HG02840 (cell line): ENCODE measurements around the gene PMF1.

Experiments used
- ATAC-seq: cut with Tn5 transposase; IDR thresholded peaks from one replicate; pipeline ENCODE4 v1.9.1; 2021; ENCODE audit warnings: mild to moderate bottlenecking, moderate library complexity, moderate number of reproducible peaks; ENCODE audit not compliant: unreplicated experiment, low FRiP score

The PMF1 gene

DNA sequence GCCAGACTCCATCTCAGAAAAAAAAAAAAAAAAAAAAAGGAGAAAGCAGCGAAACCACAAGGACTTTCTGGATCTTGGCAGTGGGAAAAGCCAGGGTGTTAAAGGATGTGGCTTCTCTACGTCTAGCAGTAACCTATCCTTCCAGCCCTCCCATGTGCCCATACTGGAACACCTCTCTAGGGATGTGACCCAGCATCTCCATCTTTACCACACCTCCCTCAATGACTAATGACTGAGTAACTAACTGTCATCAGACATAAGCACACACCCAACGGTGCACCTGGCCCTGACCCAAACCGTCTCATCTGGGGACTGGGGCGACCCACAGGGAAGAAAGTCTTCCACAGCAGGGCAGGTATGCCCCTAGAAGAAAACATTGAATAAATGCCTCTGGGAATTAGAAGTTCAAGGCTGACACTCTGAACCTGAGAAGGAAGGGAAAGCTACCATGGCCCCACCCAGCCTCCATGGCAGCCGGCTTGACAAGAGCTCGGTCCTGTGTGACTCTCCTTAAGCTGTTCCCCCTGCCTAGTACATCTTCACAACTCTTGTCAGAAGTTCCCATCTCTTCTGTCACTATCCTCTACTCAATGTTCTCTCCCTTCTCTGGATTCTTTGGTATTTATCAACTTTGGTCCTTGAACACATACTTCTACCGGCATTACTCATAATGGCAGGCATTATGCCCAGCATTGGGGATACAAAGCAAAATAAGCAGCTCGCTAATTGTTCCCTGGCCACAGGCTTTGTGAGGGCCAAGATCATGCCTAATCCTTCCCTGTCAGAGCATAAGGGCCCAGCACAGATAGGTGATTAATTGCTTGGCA lies 49.9 kb downstream of the PMF1 start:
- ATAC-seq: no peak

DNA sequence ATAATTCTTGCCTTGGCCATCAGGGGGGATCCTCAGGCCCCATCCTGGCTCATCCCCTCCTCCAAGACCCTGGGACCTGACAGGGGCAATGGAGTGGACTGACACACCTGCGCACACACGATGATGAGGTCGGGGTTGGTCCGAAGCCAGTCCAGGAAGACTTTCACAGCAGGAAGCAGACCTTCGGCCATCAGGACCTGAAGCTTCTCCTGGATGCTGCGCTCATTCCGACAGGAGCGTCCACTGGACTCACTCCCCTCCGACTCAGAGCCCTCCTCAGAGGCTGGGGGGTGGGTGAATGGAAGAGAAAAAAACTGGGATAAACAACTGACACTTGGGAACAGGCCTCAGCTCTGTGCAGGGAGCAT lies 50.5 kb downstream of the PMF1 start:
- no peak for ATAC-seq

DNA sequence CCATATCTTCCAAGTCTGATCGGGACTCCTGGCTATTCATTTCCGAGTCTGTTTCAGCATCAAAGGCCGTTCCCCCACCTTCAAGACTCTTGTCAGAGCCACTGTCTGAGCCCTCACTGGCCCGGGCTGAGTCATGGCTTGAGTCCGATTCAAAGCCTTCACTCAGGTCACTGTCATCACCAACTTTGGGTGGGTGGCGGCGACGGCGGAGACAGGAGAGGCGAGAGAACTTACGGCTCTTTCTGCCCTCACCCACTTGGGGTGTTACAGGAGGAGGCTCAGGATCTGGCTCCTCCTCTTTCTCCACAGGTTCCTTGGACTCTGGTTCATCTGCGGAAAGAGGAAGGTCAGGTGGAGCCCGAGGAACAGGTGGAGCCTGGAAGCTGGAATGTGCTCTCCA lies 53.2 kb downstream of the PMF1 start:
- ATAC-seq: no peak

DNA sequence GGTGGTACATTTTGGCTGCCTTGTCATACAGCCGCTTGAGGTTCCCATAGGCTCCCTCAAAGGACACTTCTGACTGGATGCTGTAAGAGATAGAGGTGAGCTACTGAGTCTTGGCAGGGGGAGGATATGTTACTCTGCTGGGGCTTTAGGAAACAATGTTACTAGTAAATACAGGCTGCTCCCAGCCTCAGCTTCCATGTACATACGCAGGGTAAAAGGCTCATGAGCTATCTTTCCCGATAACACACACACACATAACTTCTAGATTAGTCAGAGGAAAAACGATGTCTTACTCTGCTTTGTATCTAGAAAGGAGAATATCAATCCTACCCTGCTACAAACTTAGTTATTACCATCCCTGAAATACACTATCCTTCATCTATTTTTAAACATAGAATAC lies 55.5 kb downstream of the PMF1 start:
- ATAC-seq: no peak

DNA sequence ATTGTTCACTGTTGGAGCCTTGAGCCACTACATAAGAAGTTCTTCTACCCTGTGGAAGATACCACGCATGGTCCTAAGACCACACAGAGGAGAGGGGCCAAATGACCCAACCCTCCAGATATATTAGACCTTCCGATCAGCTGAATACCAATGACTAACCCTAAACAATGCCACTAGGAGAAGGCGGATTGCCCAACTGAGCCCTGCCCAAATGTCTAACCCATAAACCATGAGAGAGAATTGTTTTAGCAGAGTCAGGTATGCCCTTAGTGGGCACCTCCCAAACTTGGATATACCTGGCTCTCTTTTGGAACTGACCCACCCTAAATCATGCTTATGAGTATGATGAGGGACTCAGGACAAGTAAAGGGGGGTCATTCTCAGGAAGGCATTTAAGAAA lies 57.5 kb downstream of the PMF1 start:
- ATAC-seq: no peak

DNA sequence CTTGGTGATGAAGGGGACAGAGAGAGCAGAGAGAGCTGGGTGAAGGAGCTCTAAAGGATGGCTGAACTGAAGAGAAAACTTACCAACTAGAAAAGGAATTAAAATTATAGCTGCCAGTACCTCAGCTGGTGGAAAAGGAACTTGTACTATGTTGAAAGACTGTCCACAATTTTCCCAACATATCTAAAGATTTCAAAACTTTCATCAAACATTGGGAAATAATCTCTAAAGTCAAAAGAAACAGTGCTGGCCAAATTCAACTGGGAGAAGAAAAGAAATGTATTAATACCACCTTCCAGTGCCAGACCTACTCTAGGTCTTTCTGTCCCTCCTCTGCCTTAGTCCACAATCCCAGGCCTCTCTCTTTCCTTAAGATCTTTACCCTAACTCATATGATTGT lies 63.7 kb downstream of the PMF1 start:
- no peak for ATAC-seq

DNA sequence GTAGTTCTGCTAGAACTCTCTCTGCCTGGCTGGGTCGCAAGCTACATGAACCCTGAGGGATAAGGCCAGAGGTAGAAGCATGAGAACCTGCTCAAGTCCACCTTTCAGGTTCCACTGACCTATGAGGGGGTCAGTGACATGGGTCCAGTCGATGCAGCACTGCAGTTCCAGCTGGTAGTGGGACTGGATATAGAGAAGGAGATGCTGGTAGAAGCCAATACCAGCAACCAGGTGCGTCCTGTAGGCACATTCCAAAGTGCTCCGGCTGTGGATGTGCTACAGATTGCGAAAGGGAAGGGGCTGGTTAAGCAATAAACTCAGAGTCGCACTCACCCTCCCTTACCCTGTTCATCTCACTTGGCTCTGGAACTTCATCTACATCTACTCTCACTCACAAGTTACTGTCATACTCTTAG lies 64.2 kb downstream of the PMF1 start:
- ATAC-seq: no peak

DNA sequence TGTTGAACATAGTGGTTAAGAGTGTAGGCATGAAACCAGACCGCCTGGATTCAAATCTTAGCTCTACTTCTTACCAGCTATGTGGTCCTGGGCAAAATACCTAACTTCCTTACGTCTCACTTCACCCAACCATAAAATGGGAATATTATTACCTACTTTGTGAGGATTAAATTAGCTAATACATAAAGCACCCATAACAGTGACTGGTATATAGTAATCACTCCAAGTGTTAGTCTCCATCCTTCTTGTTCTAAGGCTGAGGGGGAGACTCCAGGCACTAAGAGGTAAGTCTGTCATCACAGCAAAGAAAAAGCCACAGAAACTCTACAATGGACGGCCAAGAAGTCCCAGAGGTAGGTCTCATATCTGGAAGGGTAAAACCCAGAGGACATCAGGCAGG lies 67.0 kb downstream of the PMF1 start:
- ATAC-seq: no peak

DNA sequence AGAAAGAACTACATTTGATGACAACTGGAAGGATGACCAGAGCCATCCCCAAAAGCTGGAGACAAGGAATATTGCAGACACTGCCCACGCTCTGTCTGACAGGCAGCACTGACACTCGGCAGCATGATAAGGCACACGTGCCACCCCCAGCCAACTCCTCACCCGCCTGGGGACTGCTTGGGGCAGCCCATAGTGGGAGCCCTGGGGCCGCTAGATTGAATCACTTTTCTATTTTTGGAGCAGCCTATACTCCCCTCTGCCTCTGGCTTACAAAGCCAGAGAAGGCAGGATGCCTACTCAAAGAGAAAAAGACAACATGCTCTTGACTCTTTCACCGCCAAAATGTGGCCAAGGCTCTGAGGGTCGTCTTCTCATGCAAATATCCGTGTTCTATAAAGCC lies 68.5 kb downstream of the PMF1 start:
- no peak for ATAC-seq

DNA sequence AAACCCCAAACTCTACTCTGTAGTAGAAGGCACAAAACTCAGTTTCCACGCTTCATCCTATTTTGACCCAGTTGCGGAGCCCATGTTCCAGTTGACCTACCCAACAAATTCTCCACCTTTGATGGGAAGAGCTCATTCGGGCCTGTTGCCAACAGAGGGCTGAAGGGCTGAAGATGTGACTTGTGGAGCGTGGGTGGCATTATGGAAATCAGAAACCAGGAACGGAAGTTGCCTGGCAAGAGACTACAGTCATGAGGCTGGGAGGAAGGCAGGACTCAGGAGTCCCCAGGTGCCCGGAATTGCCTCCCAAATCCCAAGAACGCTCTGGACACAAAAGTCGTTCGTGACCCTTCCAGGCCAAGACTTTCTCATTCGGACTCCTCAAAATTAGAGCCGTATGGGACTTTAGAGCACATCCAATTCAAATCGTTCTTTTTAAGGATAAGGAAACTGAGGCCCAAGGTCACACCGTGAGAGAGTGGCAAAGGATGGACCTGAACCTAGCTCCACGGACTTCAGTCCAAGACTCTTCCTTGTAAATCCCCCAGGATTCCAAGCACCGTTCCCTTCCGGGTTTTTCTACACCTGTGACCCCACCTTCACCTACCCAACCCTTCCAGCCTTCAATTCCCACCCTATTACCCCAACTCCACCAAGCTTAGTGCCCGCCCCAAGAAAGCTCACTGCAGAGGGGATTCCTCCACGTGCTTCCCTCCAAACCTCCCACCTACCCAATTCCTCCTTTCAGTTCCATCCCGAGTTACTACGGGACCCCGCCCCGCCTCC lies 69.1 kb downstream of the PMF1 start:
- ATAC-seq: peak; percentile 1

DNA sequence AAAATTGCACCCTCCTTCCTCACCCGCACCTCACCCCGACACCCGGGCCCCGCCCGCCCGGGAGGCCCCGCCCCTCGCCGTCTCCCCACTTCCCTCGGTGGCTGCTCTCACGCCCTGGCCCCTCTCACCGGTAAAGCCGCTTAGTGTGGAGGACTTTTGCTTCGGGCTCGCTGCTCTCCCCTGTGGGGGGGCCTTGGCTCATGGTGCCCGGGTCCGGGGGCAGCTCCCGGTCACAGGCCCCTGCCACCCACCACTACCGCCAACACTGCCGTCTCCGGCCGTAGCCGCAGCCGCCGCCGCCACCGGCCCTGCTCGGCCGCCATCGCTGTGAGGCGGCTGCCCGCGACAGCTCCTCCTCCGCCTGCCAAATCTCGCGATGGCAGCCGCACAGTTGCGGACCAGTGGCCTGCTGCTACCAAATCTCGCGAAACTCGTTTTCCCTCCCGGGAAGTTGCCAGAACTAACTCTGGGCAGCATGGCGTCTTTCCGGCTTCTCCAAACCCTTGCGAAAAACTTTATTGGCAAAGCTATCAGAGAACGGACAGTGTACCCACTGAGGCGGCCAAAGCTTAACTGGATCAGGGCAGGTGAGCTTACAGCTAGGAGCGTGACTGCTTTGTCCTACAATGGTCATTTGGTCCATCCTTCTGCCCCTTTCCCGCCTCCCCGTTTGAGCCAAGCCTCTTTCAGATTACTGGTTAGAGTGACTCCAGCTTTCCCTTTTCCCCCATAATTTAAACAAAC lies 69.8 kb downstream of the PMF1 start, which contains the start of gene SMG5:
SMG5 (minus strand) TSS at position 347 of the 744 bp plus-strand sequence; CDS start at position 202, 145 bp downstream.
- peak; percentile 88 for ATAC-seq

DNA sequence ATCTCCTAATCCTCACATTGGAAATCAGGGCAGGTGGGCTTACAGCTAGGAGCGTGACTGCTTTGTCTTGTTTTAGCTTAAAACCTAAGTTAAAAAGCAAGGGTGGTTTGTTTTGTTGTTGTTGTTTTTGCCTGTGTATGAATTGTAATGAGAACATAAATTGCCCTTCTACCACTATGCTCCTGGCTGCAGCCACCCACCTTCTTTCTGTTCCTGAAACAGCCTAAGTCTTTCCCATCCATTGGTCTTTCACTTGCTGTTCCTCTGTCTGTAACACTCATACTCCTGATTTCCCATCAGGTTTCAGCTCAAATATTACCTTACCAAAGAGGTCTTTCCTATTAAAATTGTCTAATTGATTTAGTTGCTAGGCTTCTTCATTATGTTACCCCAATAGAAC lies 70.7 kb downstream of the PMF1 start:
- ATAC-seq: no peak

DNA sequence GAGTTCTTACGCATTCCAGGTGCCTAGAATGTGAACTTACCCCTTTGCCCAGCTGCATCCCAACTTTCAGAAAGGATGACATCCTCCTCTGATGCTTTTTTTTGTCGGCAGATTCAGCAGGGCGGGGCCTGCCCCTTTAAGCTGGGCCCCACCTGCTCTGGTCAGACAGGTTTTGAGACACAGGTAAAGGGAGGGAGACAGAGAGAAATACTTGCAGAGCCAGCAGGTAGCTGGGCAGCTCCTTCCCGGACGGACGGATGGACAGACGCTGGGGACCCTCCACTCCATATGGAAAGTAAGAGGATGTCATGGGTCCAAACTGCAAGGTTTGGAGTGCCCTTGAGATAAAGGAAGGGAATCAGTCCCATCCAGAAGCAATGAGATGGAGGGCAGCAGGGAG lies 71.3 kb downstream of the PMF1 start, which contains the start of gene TMEM79:
TMEM79 (plus strand) TSS at position 214 of the 400 bp plus-strand sequence. CDS start 902 bp downstream, outside the sequence.
- ATAC-seq: no peak

DNA sequence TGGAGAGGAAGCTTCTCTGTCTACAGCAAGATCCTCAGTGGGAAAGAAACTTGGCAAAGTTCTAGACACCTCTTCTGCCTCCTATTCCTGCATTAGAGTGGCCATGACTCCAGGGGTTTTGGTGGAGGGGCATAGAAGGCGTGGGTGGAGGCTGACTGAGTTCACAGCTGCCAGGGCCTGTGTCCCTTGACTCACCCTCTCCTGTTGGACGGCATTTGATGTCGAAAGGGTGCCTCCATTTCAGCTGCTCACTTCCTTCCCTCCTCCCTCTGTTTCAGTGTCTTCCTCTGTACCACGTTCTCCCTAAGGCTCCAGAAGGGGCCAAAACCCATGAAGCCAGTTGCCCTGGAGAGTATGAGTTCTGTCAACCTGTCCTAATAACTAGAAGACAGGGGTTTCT lies 72.0 kb downstream of the PMF1 start:
- no peak for ATAC-seq

DNA sequence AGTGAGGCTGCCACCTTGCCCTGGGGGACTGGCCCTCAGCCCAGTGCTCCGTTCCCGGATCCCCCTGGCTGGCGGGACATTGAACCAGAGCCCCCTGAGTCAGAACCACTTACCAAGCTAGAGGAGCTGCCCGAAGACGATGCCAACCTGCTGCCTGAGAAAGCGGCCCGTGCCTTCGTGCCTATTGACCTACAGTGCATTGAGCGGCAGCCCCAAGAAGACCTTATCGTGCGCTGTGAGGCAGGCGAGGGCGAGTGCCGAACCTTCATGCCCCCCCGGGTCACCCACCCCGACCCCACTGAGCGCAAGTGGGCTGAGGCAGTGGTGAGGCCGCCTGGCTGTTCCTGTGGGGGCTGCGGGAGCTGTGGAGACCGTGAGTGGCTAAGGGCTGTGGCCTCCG lies 72.6 kb downstream of the PMF1 start:
- no peak for ATAC-seq

DNA sequence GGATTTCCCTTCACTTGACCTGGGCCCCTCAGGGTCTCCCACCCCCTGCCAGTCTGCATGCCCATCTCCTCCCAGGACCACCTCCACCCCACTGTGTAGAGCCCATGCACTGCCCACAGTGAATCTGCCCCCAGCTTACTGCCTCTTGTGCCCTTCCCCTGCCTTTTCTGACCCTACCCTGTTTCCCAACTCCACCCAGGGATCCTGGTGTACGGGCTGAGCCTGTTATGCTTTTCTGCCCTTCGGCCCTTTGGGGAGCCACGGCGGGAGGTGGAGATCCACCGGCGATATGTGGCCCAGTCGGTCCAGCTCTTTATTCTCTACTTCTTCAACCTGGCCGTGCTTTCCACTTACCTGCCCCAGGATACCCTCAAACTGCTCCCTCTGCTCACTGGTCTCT lies 73.3 kb downstream of the PMF1 start:
- no peak for ATAC-seq
